GM06990 (cell line): ENCODE results near the gene LRMDA.

Experiments
- DNase-seq: peaks from one replicate; pipeline ENCODE4 v3.0.0-alpha.2; 2011; ENCODE audit not compliant: insufficient read length; ENCODE audit errors: extremely low read depth
- H3K27me3 ChIP-seq: replicated peaks from 2 replicates; pipeline ENCODE4 v1.6.0; 2011; ENCODE audit warnings: low read length; ENCODE audit not compliant: control insufficient read depth, insufficient read depth
- H3K36me3 ChIP-seq: 2 replicates; pipeline ENCODE4 v1.5.1; 2011; ENCODE audit warnings: low read length; ENCODE audit not compliant: control insufficient read depth, insufficient read depth
- H3K4me3 ChIP-seq: replicated peaks from 2 replicates; pipeline ENCODE4 v1.5.1; 2011; ENCODE audit warnings: low read depth, mild to moderate bottlenecking, control low read depth, low read length
- TF ChIP-seq, protein P1 (sequence below): IDR thresholded peaks from 2 replicates; pipeline ENCODE4 v1.5.1; 2011; ENCODE audit warnings: low read length, control low read depth, mild to moderate bottlenecking, inconsistent platforms; ENCODE audit not compliant: insufficient read depth, poor library complexity, severe bottlenecking

Gene LRMDA

DNA sequence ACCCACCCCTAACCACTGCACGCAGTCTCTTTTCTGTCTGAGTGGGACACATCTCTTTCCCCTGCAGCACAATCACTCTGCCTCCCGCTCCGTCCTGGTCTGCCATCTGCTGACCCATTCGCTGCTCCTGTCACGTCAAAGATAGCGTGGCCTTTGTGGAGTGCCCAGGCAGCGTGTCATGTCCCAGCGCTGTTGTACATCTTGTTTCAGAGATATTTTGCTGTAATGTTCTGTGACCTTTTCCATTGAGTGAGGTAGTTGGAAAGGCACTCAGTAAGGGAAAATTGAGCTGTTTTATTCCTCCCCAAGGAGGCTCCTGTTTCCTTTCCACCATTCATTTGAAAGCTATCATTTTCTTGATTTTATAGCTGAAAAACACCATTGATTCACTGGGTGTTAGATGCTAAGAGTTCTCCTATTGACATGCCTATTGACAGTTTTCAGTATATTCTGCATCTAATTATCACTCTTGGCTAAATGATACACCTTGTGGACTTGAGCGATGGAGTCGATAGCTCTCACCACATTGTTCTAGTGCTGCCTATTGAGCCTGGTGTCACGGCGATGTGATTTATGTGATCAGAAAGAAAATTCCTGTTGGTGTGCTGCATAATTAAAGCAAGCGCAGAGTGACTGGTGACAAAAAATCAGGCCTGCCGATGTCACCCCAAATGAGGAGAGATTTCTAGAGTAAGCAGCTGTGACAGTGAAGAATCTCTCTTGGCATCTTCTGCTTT lies 372.6 kb downstream of the LRMDA start:
- DNase-seq, result no peak
- no peaks in the 10 kb centered on the region for H3K36me3 ChIP-seq
- H3K4me3 ChIP-seq, result no peak overlapping the region
- H3K27me3 ChIP-seq, result no peaks in the 10 kb centered on the region
- TF ChIP-seq, protein P1, sequence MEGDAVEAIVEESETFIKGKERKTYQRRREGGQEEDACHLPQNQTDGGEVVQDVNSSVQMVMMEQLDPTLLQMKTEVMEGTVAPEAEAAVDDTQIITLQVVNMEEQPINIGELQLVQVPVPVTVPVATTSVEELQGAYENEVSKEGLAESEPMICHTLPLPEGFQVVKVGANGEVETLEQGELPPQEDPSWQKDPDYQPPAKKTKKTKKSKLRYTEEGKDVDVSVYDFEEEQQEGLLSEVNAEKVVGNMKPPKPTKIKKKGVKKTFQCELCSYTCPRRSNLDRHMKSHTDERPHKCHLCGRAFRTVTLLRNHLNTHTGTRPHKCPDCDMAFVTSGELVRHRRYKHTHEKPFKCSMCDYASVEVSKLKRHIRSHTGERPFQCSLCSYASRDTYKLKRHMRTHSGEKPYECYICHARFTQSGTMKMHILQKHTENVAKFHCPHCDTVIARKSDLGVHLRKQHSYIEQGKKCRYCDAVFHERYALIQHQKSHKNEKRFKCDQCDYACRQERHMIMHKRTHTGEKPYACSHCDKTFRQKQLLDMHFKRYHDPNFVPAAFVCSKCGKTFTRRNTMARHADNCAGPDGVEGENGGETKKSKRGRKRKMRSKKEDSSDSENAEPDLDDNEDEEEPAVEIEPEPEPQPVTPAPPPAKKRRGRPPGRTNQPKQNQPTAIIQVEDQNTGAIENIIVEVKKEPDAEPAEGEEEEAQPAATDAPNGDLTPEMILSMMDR, result no peak

DNA sequence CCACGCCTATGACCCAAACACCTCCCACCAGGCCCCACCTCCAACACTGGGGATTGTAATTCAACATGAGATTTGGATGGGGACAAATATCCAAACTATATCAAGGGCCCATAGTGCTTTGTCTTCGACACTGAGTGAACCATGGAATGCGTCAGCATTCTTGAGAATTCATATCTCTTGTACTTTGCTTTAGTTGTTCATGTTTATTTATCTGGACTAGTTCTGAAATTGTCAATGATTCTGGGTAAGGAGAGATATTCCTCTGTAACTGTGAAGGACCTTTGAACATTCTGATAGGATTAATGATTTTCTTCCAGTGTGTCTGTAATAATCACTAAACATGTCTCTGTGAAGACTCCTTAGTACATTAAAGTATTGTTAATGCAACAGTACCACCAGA lies 374.8 kb downstream of the LRMDA start:
- DNase-seq, result no peak
- no peaks in the 10 kb centered on the region for H3K36me3 ChIP-seq
- no peak overlapping the region for H3K4me3 ChIP-seq
- TF ChIP-seq, protein P1, result no peak
- no peaks in the 10 kb centered on the region for H3K27me3 ChIP-seq

DNA sequence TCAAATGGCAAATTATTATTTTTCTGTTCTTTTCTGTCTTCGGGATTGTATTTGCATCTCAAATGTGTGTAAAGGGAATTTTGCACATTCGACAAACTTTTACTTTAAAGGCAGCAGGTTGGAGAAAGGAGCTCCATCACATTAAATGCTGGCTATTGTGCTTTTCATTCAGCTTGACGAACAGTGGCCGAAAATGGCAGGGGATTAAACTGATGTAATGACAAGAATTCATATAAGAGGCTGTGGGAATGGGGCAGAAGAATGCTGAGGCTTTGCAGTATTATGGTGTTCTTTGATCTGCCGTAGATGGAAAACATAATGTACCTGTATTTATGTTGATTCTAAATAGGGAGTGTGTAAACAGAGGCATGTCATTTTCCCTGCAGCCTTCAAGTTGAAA lies 376.0 kb downstream of the LRMDA start:
- H3K4me3 ChIP-seq, result no peak overlapping the region
- H3K27me3 ChIP-seq, result no peaks in the 10 kb centered on the region
- DNase-seq, result no peak
- TF ChIP-seq, protein P1, result no peak
- no peaks in the 10 kb centered on the region for H3K36me3 ChIP-seq

DNA sequence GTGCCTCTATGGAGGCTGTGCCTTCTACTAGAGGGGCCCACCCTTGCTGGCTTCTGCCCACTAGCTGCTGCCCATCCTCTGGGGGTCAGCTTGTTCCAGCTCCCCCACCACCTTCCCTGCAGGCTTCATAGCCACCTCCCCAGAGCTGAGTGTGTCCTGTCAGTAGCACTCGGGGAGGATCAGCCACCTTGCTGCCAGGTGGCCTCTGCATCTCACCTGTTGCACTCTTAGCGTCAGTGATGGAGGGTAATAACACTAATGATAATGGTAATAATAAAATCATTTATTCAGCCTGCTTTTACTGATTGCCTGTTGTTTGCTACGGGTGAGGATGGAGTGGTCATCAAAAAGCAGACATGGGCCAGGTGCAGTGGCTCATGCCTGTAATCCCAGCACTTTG lies 377.6 kb downstream of the LRMDA start:
- DNase-seq, result no peak
- Histone ChIP-seq H3K36me3 (no peaks in the 10 kb centered on the region), H3K4me3 (no peak overlapping the region), H3K27me3 (no peaks in the 10 kb centered on the region; the same call in 1 of the 2 replicates)
- TF ChIP-seq, protein P1, result no peak

DNA sequence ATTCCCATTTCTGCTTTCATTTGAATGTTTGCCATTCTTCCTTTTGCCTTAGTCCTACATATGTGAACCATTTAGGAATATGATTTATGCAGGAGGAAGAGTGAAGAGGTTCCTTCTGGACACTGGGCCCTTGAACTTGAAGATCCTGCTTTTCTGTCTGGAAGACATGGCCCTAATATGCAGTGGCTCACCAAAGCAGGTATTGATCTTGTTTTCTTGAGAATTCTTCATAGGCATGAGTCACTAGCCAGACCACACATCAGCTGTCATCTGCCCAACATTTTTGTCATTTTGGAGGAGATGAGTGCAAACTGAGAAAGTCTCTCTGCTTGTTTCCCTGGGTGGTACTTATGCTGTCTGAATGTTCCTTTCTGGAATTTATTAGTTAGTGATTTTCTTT lies 382.6 kb downstream of the LRMDA start:
- TF ChIP-seq, protein P1, result no peak
- no peaks in the 10 kb centered on the region; the same call in 1 of the 2 replicates for H3K27me3 ChIP-seq
- DNase-seq, result no peak
- no peak overlapping the region for H3K4me3 ChIP-seq
- H3K36me3 ChIP-seq, result no peaks in the 10 kb centered on the region

DNA sequence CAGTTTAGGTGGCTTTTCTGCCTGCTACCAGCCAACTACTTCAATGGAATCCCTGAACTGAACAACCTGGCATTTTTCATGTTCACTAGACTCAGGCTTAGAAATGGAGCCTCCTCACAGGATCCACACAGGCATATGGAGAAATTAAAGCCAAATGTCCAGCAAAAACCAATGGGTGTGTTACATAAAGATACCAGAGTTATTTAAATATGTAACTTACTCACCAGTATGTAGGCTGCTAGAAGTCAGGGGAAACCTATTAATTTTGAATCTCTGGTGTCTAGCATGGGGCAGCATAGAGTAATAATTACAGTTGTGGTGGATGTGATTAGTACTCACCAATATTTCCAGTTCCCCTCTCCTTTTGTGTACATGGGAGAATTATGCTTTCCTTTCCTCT lies 383.6 kb downstream of the LRMDA start:
- no peak for DNase-seq
- H3K4me3 ChIP-seq, result no peak overlapping the region
- TF ChIP-seq, protein P1, result no peak
- no peaks in the 10 kb centered on the region; the same call in 1 of the 2 replicates for H3K27me3 ChIP-seq
- no peaks in the 10 kb centered on the region for H3K36me3 ChIP-seq
